ENCODE measurements around the gene ABCG1.

ABCG1 gene

GRCh38 chr21:42193131-42193671, 25.7 kb upstream of the ABCG1 start:
- DNase-seq = peak; percentile 18

DNA sequence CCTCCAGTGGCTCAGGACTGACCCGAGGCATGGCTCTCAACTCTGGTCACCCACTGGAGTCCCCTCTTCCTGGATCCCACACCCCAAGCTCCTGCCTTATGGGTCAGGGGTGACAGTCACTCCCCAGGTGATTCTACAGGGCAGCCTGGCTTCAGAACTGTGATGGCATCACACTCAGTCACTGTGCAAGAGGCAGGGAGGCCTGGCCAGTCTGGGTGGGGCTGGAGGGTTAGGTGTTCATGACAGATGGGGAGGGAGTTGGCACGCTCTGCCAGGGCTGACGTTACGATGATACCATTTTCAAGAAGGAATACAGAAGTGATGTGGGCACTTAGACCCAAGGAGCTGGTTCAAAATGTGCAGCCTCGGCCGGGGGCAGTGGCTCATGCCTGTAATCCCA, 25.2 kb upstream of the ABCG1 start:
- DNase-seq = no peak

GRCh38 chr21:42194863-42195262, 24.1 kb upstream of the ABCG1 start:
- no peak for DNase-seq

DNA sequence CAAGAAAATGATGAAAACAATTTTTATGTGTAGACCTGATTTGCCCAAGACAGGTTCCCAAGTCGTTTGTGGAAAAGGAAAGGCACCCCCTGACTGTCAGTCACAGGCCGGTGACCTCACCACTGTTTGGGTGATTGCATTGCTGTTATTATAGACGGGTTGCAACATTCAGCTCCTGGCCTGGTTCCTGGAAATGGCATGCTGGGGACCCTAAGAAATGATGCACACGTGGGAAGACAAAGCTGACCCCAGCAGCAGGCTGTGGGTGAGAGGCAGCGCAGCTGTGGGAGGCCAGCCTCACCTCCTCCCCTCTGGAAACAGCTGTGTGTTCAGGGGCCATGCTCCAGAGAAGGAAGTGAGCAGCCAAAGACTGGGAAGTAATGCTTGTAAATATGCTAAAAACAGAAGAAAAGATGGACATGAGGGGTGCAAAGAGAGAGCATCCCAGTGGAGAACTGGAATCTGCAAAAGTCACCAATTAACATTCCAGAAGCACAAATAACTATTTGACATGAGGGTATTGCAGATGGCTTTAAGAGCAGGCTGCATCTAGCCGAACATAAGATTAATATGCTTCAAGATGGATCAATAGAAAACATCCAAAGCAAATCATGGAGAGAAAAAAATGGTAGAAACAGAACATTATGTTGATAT, 23.4 kb upstream of the ABCG1 start:
- DNase-seq = peak; percentile 55

DNA sequence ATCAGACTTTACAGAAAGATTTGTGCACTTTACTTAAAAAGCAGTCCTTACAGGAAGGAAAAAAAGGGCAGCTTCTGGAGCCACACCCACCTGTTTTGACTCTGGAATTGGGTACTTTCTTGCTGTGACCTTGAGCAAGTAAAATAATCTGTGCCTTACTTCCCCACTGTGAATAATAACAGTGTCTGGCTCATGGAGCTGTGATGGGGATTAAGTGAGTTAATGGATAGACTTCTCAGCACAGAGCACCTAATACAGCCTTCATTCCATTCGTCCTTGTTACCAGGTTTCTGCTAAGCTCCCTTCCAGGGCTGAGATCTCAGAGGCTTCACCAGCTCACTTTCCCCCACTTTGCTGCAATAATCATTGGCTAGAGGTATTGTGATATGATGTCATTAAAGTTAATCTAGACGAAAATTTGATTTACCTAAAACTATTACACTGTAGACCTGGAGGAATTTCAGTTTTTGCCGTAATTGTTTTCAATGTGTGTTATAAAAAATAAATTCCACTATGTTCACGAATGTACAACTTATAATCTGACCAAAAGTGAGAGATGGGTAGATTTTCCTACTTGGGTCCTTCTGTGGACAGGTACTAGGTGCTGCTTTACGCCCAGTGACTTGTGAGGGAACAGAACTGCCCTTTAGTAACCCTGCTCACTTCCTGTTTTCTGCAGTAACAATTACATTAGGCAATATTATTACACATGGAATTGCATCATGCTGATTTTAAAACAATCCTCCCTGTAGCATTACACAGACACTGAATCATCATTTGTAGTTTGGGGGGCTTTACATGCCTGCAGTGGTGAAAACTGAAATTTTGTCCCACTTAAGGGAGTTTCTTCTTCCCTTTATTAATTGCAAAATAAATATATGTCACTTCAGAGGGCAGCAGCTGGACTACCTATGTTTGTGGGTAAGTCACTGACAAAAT, 19.7 kb upstream of the ABCG1 start:
- peak; percentile 75 for DNase-seq

- DNase-seq = no peak
These were observed 19.0 kb upstream of the ABCG1 start for GRCh38 chr21:42199868-42200463.

DNA sequence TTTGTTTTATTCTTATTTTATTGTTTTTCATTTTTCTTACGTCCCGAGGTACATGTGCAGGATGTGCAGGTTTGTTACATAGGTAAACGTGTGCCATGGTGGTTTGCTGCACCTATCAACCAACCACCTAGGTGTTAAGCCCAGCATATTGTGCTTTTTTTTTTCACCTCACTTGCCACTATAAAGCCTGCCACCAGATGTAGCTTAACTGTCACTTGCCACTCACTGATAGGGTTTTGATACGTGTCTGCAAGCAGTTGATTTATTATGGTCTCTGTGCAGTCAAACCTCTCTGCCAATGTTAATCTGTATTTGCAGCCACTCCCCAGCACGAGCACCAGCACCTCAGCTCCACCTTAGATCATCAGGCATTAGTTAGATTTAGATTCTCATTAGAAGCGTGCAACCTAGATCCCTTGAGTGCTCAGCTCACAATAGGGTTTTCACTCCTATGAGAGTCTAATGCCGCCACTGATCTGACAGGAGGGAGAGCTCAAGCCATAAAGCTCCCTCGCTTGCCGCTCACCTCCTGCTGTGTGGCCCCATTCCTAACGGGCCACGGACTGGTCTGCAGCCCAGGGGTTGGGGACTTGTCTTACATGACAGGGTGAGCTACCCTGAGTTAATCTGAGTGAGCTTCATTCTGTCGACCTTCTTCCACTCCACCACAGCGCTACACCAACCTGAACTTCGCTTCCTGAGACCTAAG, 17.9 kb upstream of the ABCG1 start:
- peak; percentile 37 for DNase-seq

DNA sequence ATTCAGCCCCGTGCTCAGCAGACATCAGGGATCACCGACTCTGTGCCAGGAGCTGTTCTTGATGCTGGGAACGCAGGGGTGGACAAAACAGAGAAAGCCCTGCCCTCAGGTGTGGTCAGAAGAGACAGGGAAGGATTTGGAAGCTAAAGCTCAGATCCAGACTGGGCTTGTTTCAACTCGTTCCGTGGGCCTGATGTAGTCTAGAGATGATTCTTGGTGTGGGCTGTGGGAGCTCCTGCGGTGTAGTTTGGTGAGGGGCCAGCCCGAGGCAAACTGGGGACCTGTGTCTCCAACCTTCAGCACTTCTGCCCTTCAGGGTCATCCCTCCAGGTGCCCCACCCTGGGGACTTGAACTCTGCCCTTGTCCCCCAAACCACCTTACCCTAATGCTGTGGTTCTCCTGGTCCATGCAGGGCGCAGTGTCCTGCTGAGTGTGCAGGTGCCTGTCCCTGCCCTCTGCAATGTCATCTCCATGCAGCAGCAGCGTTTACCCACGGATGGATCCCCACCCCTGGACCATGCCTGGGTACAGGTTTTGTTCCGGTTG, 17.3 kb upstream of the ABCG1 start:
- no peak for DNase-seq

DNA sequence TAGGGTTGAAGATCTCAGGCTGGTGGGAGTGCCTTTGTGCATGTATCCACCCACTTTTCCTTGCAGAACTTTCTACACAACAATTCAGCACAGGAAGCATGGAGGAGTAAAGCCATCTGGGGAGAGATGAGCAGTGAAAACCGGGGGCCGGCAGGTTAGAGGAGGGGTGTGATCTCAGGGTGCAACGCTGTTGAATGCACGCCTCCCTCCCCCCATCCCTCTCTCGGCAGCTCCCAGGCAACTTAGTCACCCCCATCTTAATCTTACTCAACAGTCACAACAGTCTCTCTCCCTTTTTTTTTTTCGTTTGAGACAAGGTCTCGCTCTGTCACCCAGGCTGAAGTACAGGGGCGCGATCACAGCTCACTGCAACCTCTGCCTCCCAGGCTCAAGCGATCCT, 16.6 kb upstream of the ABCG1 start:
- DNase-seq = no peak

DNA sequence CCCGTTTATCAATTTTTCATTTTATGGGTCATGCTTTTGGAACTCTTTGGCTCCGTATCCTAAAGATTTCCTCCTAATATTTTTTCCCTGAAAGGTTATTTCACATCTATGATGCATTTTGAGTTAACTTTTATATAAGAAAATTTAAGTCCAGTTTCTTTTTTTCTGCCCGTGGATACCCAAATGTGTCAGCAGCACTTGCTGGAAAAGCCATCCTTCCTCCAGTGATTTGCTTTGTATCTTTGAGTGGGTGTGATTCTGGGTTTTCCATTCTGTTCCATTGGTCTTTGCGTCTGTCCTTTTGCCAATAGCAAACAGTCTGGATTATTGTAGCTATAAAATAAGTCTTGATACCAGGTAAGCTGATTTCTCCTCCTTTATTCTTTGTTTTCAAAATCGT, 15.6 kb upstream of the ABCG1 start:
- DNase-seq = no peak

DNA sequence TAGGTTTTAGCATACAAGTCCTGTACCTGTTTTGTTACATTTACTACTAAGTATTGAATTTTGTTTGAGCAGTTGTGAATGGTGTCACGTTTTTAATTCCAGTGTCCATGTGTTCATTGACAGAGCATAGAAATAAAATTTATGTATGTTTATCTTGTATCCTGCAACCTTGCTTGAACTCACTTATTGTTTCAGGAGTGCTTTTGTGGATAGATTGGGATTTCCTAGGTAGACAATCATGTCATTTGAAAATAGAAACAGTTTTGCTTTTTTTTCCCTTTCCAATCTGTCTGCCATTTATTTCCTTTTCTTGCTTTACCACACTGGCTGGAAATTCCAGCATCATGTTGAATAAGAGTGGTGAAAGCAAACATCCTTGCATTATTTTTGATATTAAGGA, 15.0 kb upstream of the ABCG1 start:
- DNase-seq = no peak

GRCh38 chr21:42207426-42207825, 11.5 kb upstream of the ABCG1 start:
- no peak for DNase-seq

DNA sequence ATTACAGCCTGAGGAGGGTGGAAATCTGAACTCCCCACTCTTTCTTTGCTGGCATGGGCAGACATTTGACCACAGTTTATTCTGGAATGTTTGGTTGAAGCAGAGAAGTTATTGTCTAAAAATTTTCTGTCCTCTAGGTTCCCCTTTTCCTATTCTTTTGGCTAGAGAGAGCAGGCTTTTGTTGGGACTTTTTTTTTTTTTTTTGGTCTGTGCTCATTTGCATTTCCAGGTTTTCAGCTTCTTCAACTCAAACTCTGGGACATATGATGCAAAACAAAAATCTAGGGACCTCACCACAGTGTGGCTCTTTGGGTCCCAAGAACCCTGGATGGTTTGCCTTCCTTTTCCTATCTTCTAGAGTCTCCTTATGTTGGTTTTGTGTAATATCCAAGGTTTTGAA, 10.9 kb upstream of the ABCG1 start:
- DNase-seq = no peak

GRCh38 chr21:42208801-42209490, 10.0 kb upstream of the ABCG1 start:
- DNase-seq = no peak

DNA sequence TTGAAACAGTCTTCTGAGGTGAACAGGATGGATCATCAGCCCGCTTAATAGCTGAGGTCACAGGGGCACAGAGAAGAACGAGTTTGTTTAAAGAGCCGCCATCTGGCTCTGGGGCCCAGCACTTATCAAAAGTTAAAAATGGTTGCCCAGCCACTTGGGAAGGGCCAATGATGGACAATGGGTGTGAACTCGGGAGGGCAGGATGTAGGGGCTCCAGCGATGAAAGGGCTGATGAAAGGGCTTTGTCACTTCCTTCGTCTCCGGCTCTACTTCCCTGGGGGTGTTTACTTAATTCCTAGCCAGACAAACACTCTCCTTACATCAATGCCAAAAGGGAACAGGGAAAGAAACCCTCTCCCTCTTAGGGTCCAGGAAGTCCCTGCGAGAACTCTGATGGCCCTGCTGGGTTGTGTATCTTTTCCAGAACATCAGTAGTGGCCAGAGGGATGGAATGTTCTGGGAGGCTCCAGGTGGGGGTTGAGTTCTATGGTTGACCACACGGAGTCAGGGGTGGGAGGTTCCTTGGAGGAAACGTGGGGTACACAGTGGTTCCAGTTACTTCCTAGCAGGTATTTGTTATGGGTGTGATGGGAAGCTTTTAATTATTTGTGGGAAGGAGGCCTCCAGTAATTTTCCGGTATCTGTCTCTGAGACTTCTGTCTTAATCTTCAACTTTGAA, 9.0 kb upstream of the ABCG1 start:
- no peak for DNase-seq

DNA sequence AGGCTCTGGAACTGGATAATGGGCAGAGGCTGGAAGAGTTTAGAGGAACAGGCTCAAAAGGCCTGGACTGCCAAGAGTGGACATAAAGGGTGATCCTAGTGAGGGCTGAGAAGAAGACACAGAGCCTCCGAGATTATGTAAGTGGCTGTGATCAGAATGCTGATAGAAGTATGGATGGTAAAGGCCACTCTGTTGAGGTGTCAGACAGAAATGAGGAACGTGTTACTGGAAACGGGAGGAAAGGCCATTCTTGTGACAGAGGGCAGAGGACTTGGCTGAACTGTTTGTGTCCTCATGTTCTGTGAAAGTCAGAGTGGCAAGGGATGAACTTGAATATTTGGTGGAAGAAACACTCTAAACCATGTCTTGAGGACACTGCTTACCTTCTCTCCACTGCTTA, 6.7 kb upstream of the ABCG1 start:
- no peak for DNase-seq

GRCh38 chr21:42213082-42213774, 5.7 kb upstream of the ABCG1 start:
- DNase-seq = no peak

DNA sequence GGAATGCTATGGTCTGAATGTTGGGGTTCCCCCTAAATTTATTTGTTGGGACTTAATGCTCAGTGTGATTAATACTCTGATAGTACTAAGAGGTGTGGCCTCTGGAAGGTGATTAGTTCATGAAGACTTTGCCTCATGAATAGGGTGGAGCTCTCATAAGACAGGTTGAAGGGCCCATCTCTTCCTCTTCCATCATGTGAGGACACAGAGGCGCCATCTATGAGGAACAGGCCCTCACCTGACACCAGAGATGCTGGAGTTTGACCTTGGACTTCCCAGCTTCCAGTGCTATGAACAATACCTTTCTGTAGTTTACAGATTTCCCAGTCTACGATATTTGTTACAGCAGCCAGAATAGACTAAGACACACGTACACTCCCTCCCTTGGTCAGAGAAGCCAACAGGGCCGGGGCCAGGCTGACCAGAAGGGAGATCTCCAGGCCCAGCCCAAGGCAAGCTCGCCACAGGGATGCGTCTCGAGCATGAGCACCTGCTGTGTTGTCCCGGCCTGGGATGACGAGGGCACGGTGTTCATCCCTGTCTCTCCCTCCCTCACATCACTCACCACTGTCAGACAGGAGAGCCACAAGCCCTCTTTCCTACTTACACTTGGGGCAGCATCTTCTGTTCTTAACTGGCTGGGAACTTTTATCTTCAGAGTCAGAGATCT, 4.7 kb upstream of the ABCG1 start:
- DNase-seq = no peak

GRCh38 chr21:42214921-42215320, 4.0 kb upstream of the ABCG1 start:
- DNase-seq = no peak
